GM18520 (cell line): ENCODE measurements around the gene LAMB3.
"Not testable (repeated sequence)": the region's sequence is repeated elsewhere in the genome, so short reads cannot be mapped to it uniquely, and the experiment has no call there.

Source experiments
- ATAC-seq: cut with Tn5 transposase; IDR thresholded peaks from one replicate; pipeline ENCODE4 v1.9.1; 2021; ENCODE audit not compliant: unreplicated experiment

Gene LAMB3

GRCh38 chr1:209652121-209652735, at the start of gene LAMB3:
TSS of gene LAMB3 (minus strand) at chr1:209652425. CDS start at chr1:209650944, 1,481 bp downstream.
- no peak for ATAC-seq

- not testable (repeated sequence) for ATAC-seq
Observed at GRCh38 chr1:209700686-209701085, 48.5 kb upstream of the LAMB3 start.

- ATAC-seq, result no peak
Observed at GRCh38 chr1:209697126-209697525, 44.9 kb upstream of the LAMB3 start.

- ATAC-seq, result no peak
Observed at GRCh38 chr1:209696673-209697072, 44.4 kb upstream of the LAMB3 start.

- ATAC-seq, result no peak
Observed at GRCh38 chr1:209692745-209693504, 40.7 kb upstream of the LAMB3 start.

GRCh38 chr1:209692296-209692695, 40.1 kb upstream of the LAMB3 start:
- ATAC-seq, result no peak

GRCh38 chr1:209691237-209691636, 39.0 kb upstream of the LAMB3 start:
- ATAC-seq, result no peak

GRCh38 chr1:209689477-209689876, 37.3 kb upstream of the LAMB3 start:
- ATAC-seq, result no peak

GRCh38 chr1:209688746-209689234, 36.6 kb upstream of the LAMB3 start:
- ATAC-seq, result no peak

GRCh38 chr1:209686322-209686721, 34.1 kb upstream of the LAMB3 start:
- ATAC-seq, result no peak

GRCh38 chr1:209685821-209686220, 33.6 kb upstream of the LAMB3 start:
- no peak for ATAC-seq

GRCh38 chr1:209678981-209679539, 26.8 kb upstream of the LAMB3 start:
- ATAC-seq, result no peak

GRCh38 chr1:209675565-209676154, 23.4 kb upstream of the LAMB3 start:
- ATAC-seq, result no peak

- no peak for ATAC-seq
Observed at GRCh38 chr1:209674957-209675564, 22.8 kb upstream of the LAMB3 start, which contains the start of gene G0S2. TSS of gene G0S2 (plus strand) at chr1:209675412. CDS start at chr1:209675685, 273 bp downstream.

- ATAC-seq, result no peak
Observed at GRCh38 chr1:209673631-209674417, 21.6 kb upstream of the LAMB3 start.

GRCh38 chr1:209672705-209673630, 20.7 kb upstream of the LAMB3 start:
- ATAC-seq, result peak; percentile 90

GRCh38 chr1:209670441-209671082, 18.3 kb upstream of the LAMB3 start:
- ATAC-seq, result no peak

GRCh38 chr1:209667708-209668107, 15.5 kb upstream of the LAMB3 start:
- ATAC-seq, result no peak

- no peak for ATAC-seq
Observed at GRCh38 chr1:209667103-209667502, 14.9 kb upstream of the LAMB3 start.
